22Rv1 (cell line): ENCODE measurements around the gene ACER3.

Experiments
- CTCF ChIP-seq: fragments of 450-650 bp; IDR thresholded peaks from 2 replicates; pipeline ENCODE4 v1.5.1; 2017; ENCODE audit warnings: mild to moderate bottlenecking
- ZFX ChIP-seq: fragments of 450-650 bp; IDR thresholded peaks from 2 replicates; pipeline ENCODE4 v1.6.1; 2017; ENCODE audit warnings: antibody characterized with exemption, borderline replicate concordance

GRCh38 chr11:77014669-77015068 lies 154.0 kb downstream of the ACER3 start:
- no peak for TF ChIP-seq CTCF
- TF ChIP-seq ZFX: no peak
